ENCODE measurements around the gene KIFBP.

KIFBP gene

GRCh38 chr10:69061305-69062161 is 72.9 kb downstream of the KIFBP start:
- Histone ChIP-seq H3K4me1 (no peaks in the 10 kb centered on the region), H3K9ac (no peak overlapping the region), H3K79me2 (no peaks in the 10 kb centered on the region), H3K4me3 (ENCODE audit: low read depth, low read length) (peak overlapping the region; percentile 22), H3K36me3 (ENCODE audit: control insufficient read depth, insufficient read depth, low read length) (no peaks in the 10 kb centered on the region), H3K27me3 (ENCODE audit: control insufficient read depth, insufficient read depth, low read length) (no peaks in the 10 kb centered on the region), H3K4me2 (ENCODE audit: low read length) (peak overlapping the region; percentile 54), H2AFZ (peak overlapping the region; percentile 48), H3K9me3 (ENCODE audit: control insufficient read depth, low read length) (no peaks in the 10 kb centered on the region), H3K27ac (peak overlapping the region; percentile 84)
- TF ChIP-seq, protein P1, sequence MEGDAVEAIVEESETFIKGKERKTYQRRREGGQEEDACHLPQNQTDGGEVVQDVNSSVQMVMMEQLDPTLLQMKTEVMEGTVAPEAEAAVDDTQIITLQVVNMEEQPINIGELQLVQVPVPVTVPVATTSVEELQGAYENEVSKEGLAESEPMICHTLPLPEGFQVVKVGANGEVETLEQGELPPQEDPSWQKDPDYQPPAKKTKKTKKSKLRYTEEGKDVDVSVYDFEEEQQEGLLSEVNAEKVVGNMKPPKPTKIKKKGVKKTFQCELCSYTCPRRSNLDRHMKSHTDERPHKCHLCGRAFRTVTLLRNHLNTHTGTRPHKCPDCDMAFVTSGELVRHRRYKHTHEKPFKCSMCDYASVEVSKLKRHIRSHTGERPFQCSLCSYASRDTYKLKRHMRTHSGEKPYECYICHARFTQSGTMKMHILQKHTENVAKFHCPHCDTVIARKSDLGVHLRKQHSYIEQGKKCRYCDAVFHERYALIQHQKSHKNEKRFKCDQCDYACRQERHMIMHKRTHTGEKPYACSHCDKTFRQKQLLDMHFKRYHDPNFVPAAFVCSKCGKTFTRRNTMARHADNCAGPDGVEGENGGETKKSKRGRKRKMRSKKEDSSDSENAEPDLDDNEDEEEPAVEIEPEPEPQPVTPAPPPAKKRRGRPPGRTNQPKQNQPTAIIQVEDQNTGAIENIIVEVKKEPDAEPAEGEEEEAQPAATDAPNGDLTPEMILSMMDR (IDR thresholded peaks at IDR 0.05): no peak

- Histone ChIP-seq H3K4me2 (ENCODE audit: low read length) (peak overlapping the region; percentile 54), H3K9ac (no peak overlapping the region), H3K36me3 (ENCODE audit: control insufficient read depth, insufficient read depth, low read length) (no peaks in the 10 kb centered on the region), H3K27me3 (ENCODE audit: control insufficient read depth, insufficient read depth, low read length) (no peaks in the 10 kb centered on the region), H3K4me1 (no peaks in the 10 kb centered on the region), H2AFZ (no peak overlapping the region), H3K79me2 (no peaks in the 10 kb centered on the region), H3K4me3 (ENCODE audit: low read depth, low read length) (no peak overlapping the region), H3K9me3 (ENCODE audit: control insufficient read depth, low read length) (no peaks in the 10 kb centered on the region), H3K27ac (peak overlapping the region; percentile 84)
- TF ChIP-seq, protein P1 (IDR thresholded peaks at IDR 0.05): no peak
These were observed 74.3 kb downstream of the KIFBP start for GRCh38 chr10:69062901-69063300.

DNA sequence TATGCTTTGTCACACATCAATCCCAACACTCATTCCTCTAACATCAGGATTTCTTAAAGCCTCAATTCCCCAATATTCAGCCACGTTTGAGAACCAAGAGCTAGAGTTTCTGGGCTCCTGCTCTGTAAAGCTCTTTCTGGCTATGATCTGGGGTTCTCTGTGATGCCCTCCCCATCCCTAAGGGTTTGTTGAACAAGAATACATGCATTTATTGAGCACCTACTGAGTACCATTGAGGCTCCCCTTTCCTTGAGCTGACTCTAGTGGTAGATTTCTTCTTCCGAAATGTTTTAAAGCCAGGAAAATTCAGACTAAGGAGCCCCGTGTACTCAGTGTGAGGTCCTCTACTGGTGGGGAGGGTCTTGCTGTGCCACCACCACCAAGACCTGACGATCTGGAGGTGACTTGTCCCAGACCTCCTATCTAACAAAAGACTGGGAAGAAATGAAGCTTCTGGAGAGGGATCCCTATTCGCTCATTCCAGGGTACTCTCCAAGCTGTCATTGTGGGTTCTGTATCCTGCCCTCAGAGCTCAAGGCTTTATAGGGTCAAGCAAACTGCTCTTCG is 76.2 kb downstream of the KIFBP start:
- Histone ChIP-seq H3K27me3 (ENCODE audit: control insufficient read depth, insufficient read depth, low read length) (no peaks in the 10 kb centered on the region), H3K4me1 (no peaks in the 10 kb centered on the region), H3K4me2 (ENCODE audit: low read length) (no peak overlapping the region), H2AFZ (no peak overlapping the region), H3K9me3 (ENCODE audit: control insufficient read depth, low read length) (no peaks in the 10 kb centered on the region), H3K79me2 (no peaks in the 10 kb centered on the region), H3K4me3 (ENCODE audit: low read depth, low read length) (no peak overlapping the region), H3K36me3 (ENCODE audit: control insufficient read depth, insufficient read depth, low read length) (no peaks in the 10 kb centered on the region), H3K27ac (peak overlapping the region; percentile 2), H3K9ac (no peak overlapping the region)
- TF ChIP-seq, protein P1 (IDR thresholded peaks at IDR 0.05): no peak

DNA sequence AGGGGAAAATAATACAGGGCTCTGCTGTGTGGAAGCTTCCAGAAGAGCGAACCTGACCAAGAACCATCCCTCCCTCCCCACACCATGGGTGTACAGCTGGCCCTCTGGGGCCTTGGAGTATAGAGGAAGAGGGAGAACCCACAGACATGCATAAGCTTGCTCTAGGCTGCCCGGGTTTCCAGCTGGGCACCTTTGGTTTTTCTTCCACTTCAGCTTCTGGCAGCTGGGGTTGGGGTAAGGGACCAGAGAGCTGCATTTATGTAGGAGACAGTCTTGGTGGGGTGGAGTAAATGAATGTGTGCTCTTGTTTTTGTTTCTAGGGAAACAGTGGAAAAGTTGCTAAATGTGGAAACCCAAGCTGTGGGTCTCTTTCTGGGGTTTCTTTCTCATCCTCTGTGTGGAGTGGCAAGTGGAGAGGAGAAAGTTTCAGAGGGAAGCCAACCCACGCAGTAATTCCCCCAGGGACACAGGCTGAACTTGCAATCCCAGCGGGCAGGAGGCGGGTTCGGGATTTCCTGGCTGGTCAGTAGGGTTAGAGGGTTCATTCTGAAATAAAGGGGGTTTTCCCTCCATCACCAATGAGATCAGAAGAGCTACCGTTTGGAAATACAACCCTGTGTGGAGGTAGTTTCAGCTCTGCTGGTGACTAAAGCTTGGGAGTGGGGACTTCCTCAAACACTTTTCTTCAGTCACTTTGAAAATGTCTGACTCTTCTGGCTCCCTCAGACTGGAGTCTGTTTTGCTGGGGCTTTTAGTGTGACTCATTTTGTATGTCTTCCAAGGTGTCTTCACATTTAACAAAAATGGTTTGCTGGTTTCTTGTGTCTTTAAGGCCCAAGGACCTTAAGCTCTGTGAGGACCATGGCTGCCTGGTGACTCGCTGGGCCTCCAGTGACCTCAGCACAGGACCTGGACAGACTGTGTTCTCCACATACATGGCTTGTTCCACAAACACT is 77.1 kb downstream of the KIFBP start:
- H3K27ac ChIP-seq: peak overlapping the region; percentile 3
- H3K9me3 ChIP-seq (ENCODE audit: control insufficient read depth, low read length): no peaks in the 10 kb centered on the region
- H3K9ac ChIP-seq: no peak overlapping the region
- H3K4me3 ChIP-seq (ENCODE audit: low read depth, low read length): no peak overlapping the region
- no peaks in the 10 kb centered on the region for H3K79me2 ChIP-seq
- no peaks in the 10 kb centered on the region for H3K27me3 ChIP-seq (ENCODE audit: control insufficient read depth, insufficient read depth, low read length)
- H3K4me2 ChIP-seq (ENCODE audit: low read length): no peak overlapping the region
- TF ChIP-seq, protein P1 (IDR thresholded peaks at IDR 0.05): no peak
- H3K4me1 ChIP-seq: no peaks in the 10 kb centered on the region
- H3K36me3 ChIP-seq (ENCODE audit: control insufficient read depth, insufficient read depth, low read length): no peaks in the 10 kb centered on the region
- no peak overlapping the region for H2AFZ ChIP-seq
